B cell (primary cell): Measurements from ENCODE around the gene CIBAR2. TPM values are rescaled to one million over a fixed set of nuclear protein-coding genes. Genes with fewer than 3 reads are reported as not detected.
A peak's percentile ranks its signal among the peaks of the same experiment; 100 is the strongest.

Experiments used
- ATAC-seq: fragments of 200-7000 bp; cut with Tn5 transposase; one replicate; pipeline ENCODE4 v1.10.0; 2021; ENCODE audit warnings: low read depth, mild to moderate bottlenecking, moderate number of reproducible peaks, moderate library complexity
- CTCF ChIA-PET: fragments of 350-600 bp; sonication (Branson Sonifier 250); formaldehyde crosslinking; loops from one replicate; lab custom pipeline; 2021; ENCODE audit warnings: antibody characterized with exemption, inconsistent platforms; lab: Charles Lee
- POLR2A ChIA-PET: fragments of 350-600 bp; sonication (Branson Sonifier 250); formaldehyde crosslinking; loops from one replicate; lab custom pipeline; 2021; ENCODE audit warnings: antibody characterized with exemption; lab: Charles Lee
- DNase-seq: peaks from one replicate; pipeline ENCODE4 v3.0.0; 2013
- H2AFZ ChIP-seq: 2 replicates; pipeline ENCODE4 v1.6.1; 2012; ENCODE audit warnings: mild to moderate bottlenecking, low read depth, low read length; ENCODE audit not compliant: insufficient read depth, poor library complexity, severe bottlenecking
- H3K27ac ChIP-seq, 2 donors: 1 replicate in 1 of 2; 2 replicates in 1 of 2; pipeline ENCODE4 v1.5.1; 2012 to 2013; ENCODE audit warnings: low read length in 2 of 2, mild to moderate bottlenecking in 2 of 2, moderate library complexity in 1 of 2
- H3K27me3 ChIP-seq, 4 experiments: fragments of 200-600 bp in 1 of 4; sonication (generic) in 1 of 4; replicated peaks in 1 of 4; 1 replicate in 2 of 4; 2 replicates in 2 of 4; pipeline versions ENCODE4 v1.6.1 to v1.7.0; 2013 to 2016; ENCODE audit warnings: low read length in 3 of 4, mild to moderate bottlenecking in 2 of 4, mixed read lengths in 1 of 4, moderate library complexity in 1 of 4; ENCODE audit not compliant: insufficient read depth in 4 of 4, control insufficient read depth in 3 of 4; ENCODE audit errors: control extremely low read depth in 1 of 4
- H3K36me3 ChIP-seq, 2 experiments: replicated peaks in 1 of 2; 1 replicate in 1 of 2; 2 replicates in 1 of 2; pipeline versions ENCODE4 v1.6.1 to v1.7.1; 2013; ENCODE audit warnings: low read length in 1 of 2; ENCODE audit not compliant: insufficient read depth in 2 of 2, control insufficient read depth in 1 of 2; ENCODE audit errors: control extremely low read depth in 1 of 2, extremely low read depth in 1 of 2
- H3K4me1 ChIP-seq, 2 donors: fragments of 200-600 bp in 1 of 2; sonication (generic) in 1 of 2; 1 replicate in 1 of 2; 2 replicates in 1 of 2; pipeline versions ENCODE4 v1.5.1 to v1.6.1; 2013 to 2017; ENCODE audit warnings: low read length in 2 of 2; ENCODE audit not compliant: control insufficient read depth in 2 of 2, insufficient read depth in 2 of 2
- H3K4me2 ChIP-seq: replicated peaks from 2 replicates; pipeline ENCODE3; 2012; ENCODE audit warnings: mild to moderate bottlenecking, low read depth, low read length; ENCODE audit not compliant: poor library complexity, severe bottlenecking
- H3K4me3 ChIP-seq, 5 experiments: fragments of 200-600 bp in 1 of 5; sonication (generic) in 1 of 5; 1 replicate in 3 of 5; 2 replicates in 2 of 5; pipeline versions ENCODE4 v1.5.1 to v1.7.0; 2011 to 2016; ENCODE audit warnings: low read length in 4 of 5, mild to moderate bottlenecking in 4 of 5, low read depth in 2 of 5, control low read depth in 1 of 5, moderate library complexity in 1 of 5; ENCODE audit not compliant: insufficient read depth in 1 of 5; ENCODE audit errors: control extremely low read depth in 1 of 5, extremely low read depth in 1 of 5
- H3K79me2 ChIP-seq: fragments of 200-600 bp; sonication (generic); one replicate; pipeline ENCODE4 v1.6.0; 2016; ENCODE audit warnings: low read length; ENCODE audit not compliant: control insufficient read depth, insufficient read depth
- H3K9ac ChIP-seq: fragments of 200-600 bp; sonication (generic); 2 replicates; pipeline ENCODE4 v1.6.1; 2017; ENCODE audit warnings: mild to moderate bottlenecking, low read length, moderate library complexity
- H3K9me3 ChIP-seq, 3 donors: one replicate each; pipeline versions ENCODE4 v1.6.1 to v1.7.1; 2013; ENCODE audit warnings: low read length in 2 of 3; ENCODE audit not compliant: control insufficient read depth in 2 of 3, insufficient read depth in 1 of 3; ENCODE audit errors: control extremely low read depth in 1 of 3
- H4K20me1 ChIP-seq: 2 replicates; pipeline ENCODE4 v1.6.0; 2012; ENCODE audit warnings: mild to moderate bottlenecking, low read length; ENCODE audit not compliant: insufficient read depth, control insufficient read depth, poor library complexity, severe bottlenecking
- H3K27ac Mint-ChIP-seq: one replicate; pipeline ENCODE4 v1.8.0; 2021; ENCODE audit warnings: mixed read lengths
- H3K27me3 Mint-ChIP-seq: one replicate; pipeline ENCODE4 v1.8.0; 2021; ENCODE audit warnings: mixed read lengths
- H3K4me1 Mint-ChIP-seq: one replicate; pipeline ENCODE4 v1.8.0; 2021; ENCODE audit warnings: mixed read lengths
- H3K4me3 Mint-ChIP-seq: one replicate; pipeline ENCODE4 v1.8.0; 2021; ENCODE audit warnings: mixed read lengths
- H3K9me3 Mint-ChIP-seq: one replicate; pipeline ENCODE4 v1.8.0; 2022; ENCODE audit warnings: mixed read lengths; ENCODE audit not compliant: insufficient read depth
- CTCF ChIP-seq: fragments of 200-600 bp; IDR thresholded peaks from one replicate; pipeline ENCODE4 v1.8.0; 2022; ENCODE audit warnings: antibody characterized with exemption, mild to moderate bottlenecking
- EZH2 ChIP-seq: IDR thresholded peaks from 2 replicates; pipeline ENCODE4 v1.6.1; 2012; ENCODE audit warnings: borderline replicate concordance, low read depth, mild to moderate bottlenecking, moderate library complexity, low read length; ENCODE audit not compliant: insufficient read depth, poor library complexity, severe bottlenecking
- WGBS: methylation state at CpG from one replicate; pipeline ENCODE4 v1.1.5; 2013; ENCODE audit warnings: missing lambda C conversion rate; ENCODE audit not compliant: insufficient coverage; 5-methylcytosine and 5-hydroxymethylcytosine counted together
- intact Hi-C: fragments of 100-400 bp; cut with micrococcal nuclease; formaldehyde crosslinking; loops from one replicate; pipeline ENCODE4 v1.10.0; 2022
- polyA plus RNA-seq: library from polyadenylated mRNA; depleted of rRNA; stranded (reverse); fragments of >200 nt; gene quantifications from 2 replicates; pipeline ENCODE4 v1.2.3, GENCODE V29; 2012
- total RNA-seq, 2 donors: library from RNA; stranded (reverse); fragments of 120-200 nt in 1 of 2; gene quantifications; 1 replicate in 1 of 2; 2 replicates in 1 of 2; pipeline versions ENCODE4 v1.2.3 to v1.2.4, GENCODE V29; 2013 to 2022

CIBAR2 gene
- total and polyA plus RNA-seq, 2 donors (not counting 1 experiment from before 2014, with no cell fraction given): not detected

DNA sequence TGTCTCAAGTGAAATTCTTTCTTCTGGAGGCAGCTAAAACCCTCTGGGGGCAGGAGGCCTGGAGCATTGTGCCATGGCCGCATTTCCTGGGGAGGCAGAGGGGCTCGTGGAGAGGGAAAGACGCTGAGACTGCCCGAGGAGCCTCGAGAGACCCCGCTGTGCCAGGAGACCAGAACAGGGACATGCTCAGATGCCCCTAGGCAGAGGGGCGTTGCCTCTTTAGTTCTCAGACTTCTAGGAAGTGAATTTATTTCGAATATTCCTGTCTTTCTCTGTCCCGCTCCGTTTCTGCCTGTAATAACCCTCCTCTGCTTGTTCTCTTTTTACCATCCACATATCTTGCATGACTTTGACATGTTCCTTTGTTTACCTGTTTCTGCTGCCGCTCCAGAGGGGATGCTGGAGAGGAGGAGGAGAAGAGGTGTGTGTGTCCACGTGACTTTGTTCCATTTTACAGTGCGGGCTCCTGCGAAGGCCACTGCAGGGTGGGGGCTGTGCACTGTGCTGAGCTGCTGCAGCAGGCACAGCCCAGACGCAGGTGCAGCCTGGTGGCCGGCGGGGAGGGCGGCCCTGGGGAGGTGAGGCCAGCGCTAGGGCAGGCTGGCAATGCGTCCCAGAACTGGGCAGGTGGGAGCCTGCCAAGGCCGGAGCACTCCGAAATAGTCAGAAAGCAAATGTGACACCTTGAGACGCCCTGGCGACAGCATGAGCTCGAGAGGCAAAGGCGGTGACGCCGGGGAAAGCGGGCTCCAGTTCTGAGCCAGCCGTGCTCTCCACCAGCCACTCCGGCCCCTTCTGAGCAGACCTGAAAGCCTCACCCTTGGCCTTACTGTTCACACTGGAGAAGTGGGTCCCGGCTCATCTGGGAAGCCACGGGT is 29.9 kb downstream of the CIBAR2 start:
- DNase-seq (peak; percentile 38), ATAC-seq (peak; percentile 44)
- H3K27ac ChIP-seq: no peak overlapping the region
- no peak overlapping the region for H3K27ac Mint-ChIP-seq
- H3K79me2 ChIP-seq: no peaks in the 10 kb centered on the region
- TF ChIP-seq CTCF (no peak), EZH2 (no peak)
- peak overlapping the region; percentile 78 for H3K4me3 Mint-ChIP-seq
- no peaks in the 10 kb centered on the region for H3K36me3 ChIP-seq
- H3K27me3 Mint-ChIP-seq: peaks cover 19% of the 10 kb centered on the region
- intact Hi-C loops: no loop called here
- H2AFZ ChIP-seq: peak overlapping the region; percentile 61
- no peaks in the 10 kb centered on the region for H3K9me3 Mint-ChIP-seq
- H3K27me3 ChIP-seq: peaks cover 0 to 13% (median 4%) of the 10 kb centered on the region in 4 experiments
- POLR2A ChIA-PET: no interaction called here
- peaks cover 24 to 28% of the 10 kb centered on the region in 2 donors for H3K4me1 ChIP-seq
- H3K9me3 ChIP-seq: peaks cover 0 to 5% (median 0%) of the 10 kb centered on the region in 3 donors
- H3K4me3 ChIP-seq: peak overlapping the region in 4 of 5 experiments; percentile 8 to 38 (median 28)
- H3K9ac ChIP-seq: peak overlapping the region; percentile 40
- peak overlapping the region; percentile 75 for H3K4me2 ChIP-seq
- WGBS: 10% methylated on average over 29 of the region's 33 CpGs
- CTCF ChIA-PET: interaction anchor here (2.0 kb wide), 1 partner anchor 26 kb away, joined by 4 read pairs; no protein-coding TSS in a partner anchor
- H4K20me1 ChIP-seq: no peaks in the 10 kb centered on the region
- peaks cover 28% of the 10 kb centered on the region for H3K4me1 Mint-ChIP-seq

DNA sequence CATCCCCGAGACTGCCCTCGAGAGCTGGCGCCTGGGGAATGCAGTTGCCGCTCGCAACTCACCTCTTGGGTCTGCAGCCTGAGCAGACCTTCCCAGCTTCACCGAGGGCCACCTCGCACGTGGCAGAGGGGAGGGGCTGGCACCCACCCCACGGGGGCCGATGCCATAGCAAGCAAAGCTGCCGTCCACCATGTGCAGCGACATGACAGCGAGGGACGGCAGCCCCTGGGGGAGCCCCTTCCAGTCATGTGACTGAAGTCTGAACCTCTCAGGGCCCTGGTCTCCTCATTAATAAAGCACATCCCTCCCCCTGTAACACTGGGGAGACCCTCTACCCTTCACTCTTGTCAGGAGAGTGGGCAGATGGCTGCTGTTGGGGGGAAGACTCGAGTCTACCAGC is 30.5 kb downstream of the CIBAR2 start:
- Histone ChIP-seq H3K9me3 (peaks cover 0 to 5% (median 0%) of the 10 kb centered on the region in 3 donors), H3K4me3 (no peak overlapping the region), H3K9ac (no peak overlapping the region), H3K27ac (no peak overlapping the region), H3K4me1 (peaks cover 27 to 34% of the 10 kb centered on the region in 2 donors), H3K27me3 (peaks cover 0 to 15% (median 4%) of the 10 kb centered on the region in 4 experiments), H3K79me2 (no peaks in the 10 kb centered on the region), H2AFZ (no peak overlapping the region), H3K36me3 (no peaks in the 10 kb centered on the region), H3K4me2 (peak overlapping the region; percentile 75), H4K20me1 (no peaks in the 10 kb centered on the region)
- ATAC-seq (no peak), DNase-seq (no peak)
- ChIA-PET CTCF (interaction anchor here (2.0 kb wide), 1 partner anchor 26 kb away, joined by 4 read pairs; no protein-coding TSS in a partner anchor), POLR2A (no interaction called here)
- H3K27me3 Mint-ChIP-seq: peaks cover 22% of the 10 kb centered on the region
- no peak overlapping the region for H3K4me3 Mint-ChIP-seq
- intact Hi-C loops: no loop called here
- no peak overlapping the region for H3K27ac Mint-ChIP-seq
- peaks cover 28% of the 10 kb centered on the region for H3K4me1 Mint-ChIP-seq
- TF ChIP-seq CTCF (no peak), EZH2 (no peak)
- 95% methylated on average over 14 of the region's 15 CpGs for WGBS
- no peaks in the 10 kb centered on the region for H3K9me3 Mint-ChIP-seq
